Mucosa of stomach (tissue), 1 donor: ENCODE results near the gene ATF7.

Source experiments
- H3K27me3 ChIP-seq: one replicate; pipeline ENCODE4 v1.7.0; 2013; ENCODE audit warnings: mild to moderate bottlenecking, low read length; ENCODE audit not compliant: control insufficient read depth, insufficient read depth
- H3K36me3 ChIP-seq: one replicate; pipeline ENCODE4 v1.7.0; 2013; ENCODE audit warnings: low read length; ENCODE audit not compliant: control insufficient read depth, insufficient read depth
- H3K4me1 ChIP-seq: one replicate; pipeline ENCODE4 v1.7.0; 2013; ENCODE audit warnings: mild to moderate bottlenecking, low read length; ENCODE audit not compliant: control insufficient read depth, insufficient read depth
- H3K4me3 ChIP-seq: one replicate; pipeline ENCODE4 v1.7.0; 2013; ENCODE audit warnings: low read length
- H3K9ac ChIP-seq: one replicate; pipeline ENCODE4 v1.7.0; 2013; ENCODE audit warnings: mild to moderate bottlenecking, low read length, moderate library complexity
- H3K9me3 ChIP-seq: one replicate; pipeline ENCODE4 v1.7.0; 2013; ENCODE audit warnings: mild to moderate bottlenecking, low read length, moderate library complexity; ENCODE audit not compliant: control insufficient read depth
- donor health status: Pancreatic carcinoma.

ATF7 gene

DNA sequence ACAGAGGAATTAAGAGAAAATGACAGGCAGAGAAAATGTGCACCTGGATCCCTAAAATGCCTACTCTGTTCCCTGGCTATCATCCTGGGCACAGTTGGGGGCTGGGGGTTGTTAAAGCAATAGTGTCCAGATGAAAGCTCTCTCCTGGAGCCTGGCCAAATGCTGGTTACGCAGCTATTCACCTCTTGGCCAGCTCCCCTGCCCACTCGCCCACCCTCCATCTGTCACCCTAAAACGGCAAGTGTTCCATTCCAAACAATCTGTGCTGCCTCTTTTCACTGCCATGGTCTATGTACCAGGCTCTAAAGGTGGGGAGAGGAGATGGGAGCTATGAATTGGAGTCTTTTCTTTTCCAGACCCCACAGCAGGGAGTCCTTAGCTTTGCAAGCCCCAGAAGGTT is 94.2 kb downstream of the ATF7 start:
- Histone ChIP-seq H3K27me3 (no peaks in the 10 kb centered on the region), H3K36me3 (peaks cover 11% of the 10 kb centered on the region), H3K9ac (no peak overlapping the region), H3K4me1 (no peaks in the 10 kb centered on the region), H3K9me3 (no peaks in the 10 kb centered on the region), H3K4me3 (no peak overlapping the region)

DNA sequence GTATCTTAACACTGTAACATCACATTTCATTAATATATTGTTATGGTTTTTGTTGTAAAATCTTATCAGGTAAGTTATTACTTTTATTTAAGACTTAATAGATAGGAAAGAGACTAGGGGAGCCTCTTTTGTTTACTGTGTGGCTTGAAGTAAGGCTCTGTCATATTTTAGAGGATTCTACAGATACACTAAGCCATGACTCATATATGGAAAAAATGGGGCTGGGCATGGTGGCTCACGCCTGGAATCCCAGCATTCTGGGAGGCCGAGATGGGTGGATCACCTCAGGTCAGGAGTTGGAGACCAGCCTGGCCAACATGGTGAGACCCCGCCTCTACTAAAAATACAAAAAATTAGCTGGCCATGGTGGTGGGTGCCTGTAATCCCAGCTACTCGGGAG is 95.3 kb downstream of the ATF7 start:
- H3K9ac ChIP-seq: no peak overlapping the region
- no peaks in the 10 kb centered on the region for H3K27me3 ChIP-seq
- H3K36me3 ChIP-seq: peaks cover 11% of the 10 kb centered on the region
- no peak overlapping the region for H3K4me3 ChIP-seq
- H3K4me1 ChIP-seq: no peaks in the 10 kb centered on the region
- no peaks in the 10 kb centered on the region for H3K9me3 ChIP-seq

- no peak overlapping the region for H3K4me3 ChIP-seq
- H3K27me3 ChIP-seq: no peaks in the 10 kb centered on the region
- no peaks in the 10 kb centered on the region for H3K9me3 ChIP-seq
- no peak overlapping the region for H3K9ac ChIP-seq
- H3K4me1 ChIP-seq: no peaks in the 10 kb centered on the region
- peaks cover 11% of the 10 kb centered on the region for H3K36me3 ChIP-seq
These were observed 96.1 kb downstream of the ATF7 start for GRCh38 chr12:53530061-53530460.

GRCh38 chr12:53524476-53524875 is 101.7 kb downstream of the ATF7 start:
- Histone ChIP-seq H3K27me3 (no peaks in the 10 kb centered on the region), H3K36me3 (peaks cover 13% of the 10 kb centered on the region)

GRCh38 chr12:53523131-53523530 is 103.1 kb downstream of the ATF7 start:
- Histone ChIP-seq H3K9ac (no peak overlapping the region), H3K4me3 (no peak overlapping the region), H3K36me3 (peaks cover 13% of the 10 kb centered on the region), H3K9me3 (no peaks in the 10 kb centered on the region), H3K4me1 (no peaks in the 10 kb centered on the region), H3K27me3 (no peaks in the 10 kb centered on the region)

More at GRCh38 chr12:53524476-53524875, 101.7 kb downstream of the ATF7 start:
- Histone ChIP-seq H3K9ac (no peak overlapping the region), H3K4me3 (no peak overlapping the region), H3K9me3 (no peaks in the 10 kb centered on the region), H3K4me1 (no peaks in the 10 kb centered on the region)

- no peak overlapping the region for H3K9ac ChIP-seq
These were observed 107.8 kb downstream of the ATF7 start for GRCh38 chr12:53518381-53518780.

DNA sequence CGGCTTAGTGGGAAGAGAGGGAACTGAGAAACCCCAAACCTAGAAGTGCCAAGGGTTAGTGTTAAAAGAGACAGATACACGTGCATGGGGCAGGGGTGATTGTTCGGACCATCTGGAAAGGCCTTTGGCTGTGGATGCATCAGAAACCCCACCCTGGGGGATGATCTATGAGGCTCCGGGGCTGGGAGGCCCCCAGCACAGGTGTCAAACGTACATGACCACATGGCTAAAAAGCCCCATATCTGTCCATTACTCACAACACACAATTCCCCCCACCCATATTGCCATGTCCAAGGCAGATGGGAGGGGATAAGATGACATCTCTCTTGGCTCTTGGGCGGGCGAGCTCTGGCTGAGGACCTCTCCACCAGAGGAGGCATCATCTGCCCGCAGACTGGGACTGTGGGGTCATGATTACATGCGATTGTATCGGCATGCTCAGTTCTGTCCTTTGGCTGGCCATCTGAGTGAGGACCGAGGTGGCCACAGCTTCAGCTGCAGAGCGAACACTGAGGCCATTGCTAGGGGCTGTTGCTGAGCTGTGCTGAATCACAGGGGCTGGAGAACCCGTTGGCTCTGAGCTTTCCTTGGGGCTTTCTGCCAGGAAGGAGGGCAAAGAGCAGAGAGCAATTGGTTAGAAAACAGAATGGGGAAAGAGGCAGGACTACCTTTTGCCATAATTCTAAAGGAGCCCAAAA is 109.3 kb downstream of the ATF7 start:
- H3K27me3 ChIP-seq: no peaks in the 10 kb centered on the region
- H3K4me1 ChIP-seq: no peaks in the 10 kb centered on the region
- peaks cover 10% of the 10 kb centered on the region for H3K36me3 ChIP-seq
- H3K9ac ChIP-seq: no peak overlapping the region
- H3K4me3 ChIP-seq: no peak overlapping the region
- no peaks in the 10 kb centered on the region for H3K9me3 ChIP-seq

More at GRCh38 chr12:53518381-53518780, 107.8 kb downstream of the ATF7 start:
- H3K27me3 ChIP-seq: no peaks in the 10 kb centered on the region
- peaks cover 23% of the 10 kb centered on the region for H3K36me3 ChIP-seq
- no peak overlapping the region for H3K4me3 ChIP-seq
- no peaks in the 10 kb centered on the region for H3K9me3 ChIP-seq
- no peaks in the 10 kb centered on the region for H3K4me1 ChIP-seq

DNA sequence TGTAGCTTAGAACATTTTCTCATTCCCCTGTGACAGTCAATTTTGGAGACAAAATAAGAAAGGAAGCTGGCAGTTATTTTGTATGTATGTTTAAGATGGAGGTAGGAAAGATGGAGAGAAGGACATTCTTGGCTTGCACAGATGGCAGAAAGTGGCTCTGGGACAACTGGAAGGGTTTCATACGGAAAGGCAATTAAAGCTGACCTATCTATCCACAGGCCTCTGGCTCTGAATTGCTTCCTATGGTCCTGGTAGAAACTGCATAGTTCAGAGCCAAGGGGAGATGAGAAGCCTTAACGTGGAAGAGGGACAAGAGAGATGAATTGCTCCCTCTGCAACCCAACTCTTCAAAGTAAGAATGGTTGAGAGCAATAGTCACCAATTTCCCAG is 110.9 kb downstream of the ATF7 start:
- Histone ChIP-seq H3K4me1 (no peaks in the 10 kb centered on the region), H3K4me3 (no peak overlapping the region), H3K27me3 (no peaks in the 10 kb centered on the region), H3K36me3 (peaks cover 10% of the 10 kb centered on the region), H3K9ac (no peak overlapping the region), H3K9me3 (no peaks in the 10 kb centered on the region)

- Histone ChIP-seq H3K4me3 (no peak overlapping the region), H3K36me3 (peaks cover 10% of the 10 kb centered on the region), H3K4me1 (no peaks in the 10 kb centered on the region)
These were observed 111.4 kb downstream of the ATF7 start for GRCh38 chr12:53514628-53515290.

DNA sequence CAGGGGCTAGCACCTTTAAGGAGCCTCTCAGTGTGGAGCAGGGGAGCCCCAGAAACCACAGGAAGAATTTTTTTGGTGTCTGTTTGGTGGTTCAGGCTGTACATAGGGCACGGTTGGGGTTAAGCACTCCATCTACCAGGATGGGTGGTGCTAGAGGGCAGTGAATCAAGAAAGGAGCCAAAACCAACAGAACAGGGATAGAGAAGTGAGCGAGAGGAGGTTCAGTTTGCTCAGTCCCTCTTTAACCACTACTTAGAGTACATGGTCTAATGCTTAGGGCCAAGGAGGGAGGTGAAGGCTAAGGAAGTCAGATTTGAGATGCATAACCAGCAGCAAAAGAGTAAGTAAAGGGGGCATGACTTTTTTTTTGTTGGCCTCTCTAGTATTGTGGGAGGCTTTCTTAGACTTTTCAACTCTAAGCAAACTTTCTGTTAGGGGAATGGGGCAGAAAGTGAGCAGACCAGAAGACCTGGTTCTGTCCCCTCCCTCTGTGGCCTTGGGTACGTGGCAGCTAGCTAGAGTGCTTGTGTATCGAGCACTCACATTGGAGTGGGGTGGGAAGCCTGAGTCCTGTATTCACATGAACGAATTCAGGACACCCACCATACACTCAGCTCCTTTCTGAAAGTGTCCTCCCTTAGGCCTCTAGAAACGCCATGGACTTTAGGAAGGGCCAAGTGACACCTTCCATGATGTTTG is 112.3 kb downstream of the ATF7 start:
- Histone ChIP-seq H3K4me1 (peaks cover 2% of the 10 kb centered on the region), H3K4me3 (no peak overlapping the region), H3K36me3 (peaks cover 10% of the 10 kb centered on the region), H3K27me3 (no peaks in the 10 kb centered on the region), H3K9me3 (no peaks in the 10 kb centered on the region), H3K9ac (no peak overlapping the region)

More at GRCh38 chr12:53514628-53515290, 111.4 kb downstream of the ATF7 start:
- Histone ChIP-seq H3K9ac (no peak overlapping the region), H3K27me3 (no peaks in the 10 kb centered on the region), H3K9me3 (no peaks in the 10 kb centered on the region)

DNA sequence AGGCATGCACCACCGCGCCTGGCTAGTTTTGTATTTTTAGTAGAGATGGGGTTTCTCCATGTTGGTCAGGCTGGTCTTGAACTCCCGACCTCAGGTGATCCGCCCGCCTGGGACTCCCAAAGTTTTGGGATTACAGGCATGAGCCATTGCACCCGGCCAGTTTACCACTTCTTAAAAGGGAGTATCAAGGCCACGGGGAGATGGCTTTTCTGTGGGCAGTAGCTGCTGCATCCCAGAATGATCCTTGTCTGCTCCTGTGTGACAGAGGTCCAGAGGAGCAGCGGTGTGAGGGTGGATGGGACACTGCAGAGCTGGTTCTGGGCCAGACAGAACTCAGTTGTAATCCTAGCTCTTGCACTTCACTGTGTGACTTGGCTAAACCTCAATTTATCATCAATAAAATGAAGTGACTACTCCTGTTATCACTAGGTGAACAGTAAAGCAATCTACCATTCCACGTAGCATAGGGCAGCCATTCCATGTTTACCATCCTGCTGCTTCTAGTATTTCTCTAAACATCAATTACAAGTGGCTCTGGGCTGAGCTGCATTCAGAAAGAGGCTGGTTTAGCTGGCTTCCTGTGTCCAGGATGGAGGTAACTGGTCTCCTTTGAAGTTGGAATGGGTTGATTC is 115.9 kb downstream of the ATF7 start:
- peaks cover 9% of the 10 kb centered on the region for H3K36me3 ChIP-seq

More for the DNA sequence above, 115.9 kb downstream of the ATF7 start:
- H3K9ac ChIP-seq: no peak overlapping the region
- peaks cover 9% of the 10 kb centered on the region for H3K4me1 ChIP-seq
- H3K27me3 ChIP-seq: no peaks in the 10 kb centered on the region
- no peaks in the 10 kb centered on the region for H3K9me3 ChIP-seq
- H3K4me3 ChIP-seq: no peak overlapping the region
